ENCODE data around the gene DCTPP1.

DNA sequence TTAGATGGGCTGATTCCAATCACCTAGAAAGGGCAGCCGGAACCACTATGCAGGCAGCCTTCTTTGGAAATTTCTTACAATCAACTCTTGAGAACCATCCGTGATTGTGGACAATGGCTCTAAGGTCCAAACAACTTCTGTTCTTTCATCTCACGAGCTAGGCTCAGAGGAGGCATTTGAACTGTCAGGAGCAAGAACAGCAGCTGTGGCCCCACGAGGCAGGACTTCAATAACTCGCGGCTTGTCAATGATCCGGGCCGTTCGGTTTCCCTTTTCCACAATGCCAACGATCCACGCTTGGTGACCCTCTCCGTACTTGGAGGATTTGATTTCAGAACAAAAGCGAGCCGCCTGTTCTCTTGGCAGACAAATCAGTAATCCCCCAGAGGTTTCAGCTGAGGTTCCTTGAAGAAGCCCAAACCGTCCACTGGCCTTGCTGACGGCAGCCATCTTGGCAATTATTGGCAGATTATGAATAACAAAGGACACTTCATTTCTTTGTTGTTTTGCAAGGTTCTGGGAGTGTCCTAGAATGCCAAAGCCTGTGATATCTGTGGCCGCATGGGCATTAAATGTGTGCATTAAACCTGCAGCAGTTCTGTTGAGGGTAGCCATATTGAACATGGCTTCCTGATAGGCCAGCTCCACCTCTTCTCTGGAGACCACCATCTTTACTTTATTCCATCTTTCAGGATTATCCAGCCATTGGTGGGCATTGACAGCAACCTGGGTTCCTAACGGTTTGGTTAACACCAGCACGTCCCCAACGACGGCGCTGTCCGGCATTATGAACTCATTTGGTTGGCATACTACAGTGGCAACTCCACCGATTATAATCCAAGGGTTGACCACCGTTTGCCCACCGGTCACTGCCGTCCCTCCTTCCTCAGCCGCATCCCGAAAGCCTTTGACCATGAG, 14.7 kb upstream of the DCTPP1 start:
- TF ChIP-seq, protein P1, sequence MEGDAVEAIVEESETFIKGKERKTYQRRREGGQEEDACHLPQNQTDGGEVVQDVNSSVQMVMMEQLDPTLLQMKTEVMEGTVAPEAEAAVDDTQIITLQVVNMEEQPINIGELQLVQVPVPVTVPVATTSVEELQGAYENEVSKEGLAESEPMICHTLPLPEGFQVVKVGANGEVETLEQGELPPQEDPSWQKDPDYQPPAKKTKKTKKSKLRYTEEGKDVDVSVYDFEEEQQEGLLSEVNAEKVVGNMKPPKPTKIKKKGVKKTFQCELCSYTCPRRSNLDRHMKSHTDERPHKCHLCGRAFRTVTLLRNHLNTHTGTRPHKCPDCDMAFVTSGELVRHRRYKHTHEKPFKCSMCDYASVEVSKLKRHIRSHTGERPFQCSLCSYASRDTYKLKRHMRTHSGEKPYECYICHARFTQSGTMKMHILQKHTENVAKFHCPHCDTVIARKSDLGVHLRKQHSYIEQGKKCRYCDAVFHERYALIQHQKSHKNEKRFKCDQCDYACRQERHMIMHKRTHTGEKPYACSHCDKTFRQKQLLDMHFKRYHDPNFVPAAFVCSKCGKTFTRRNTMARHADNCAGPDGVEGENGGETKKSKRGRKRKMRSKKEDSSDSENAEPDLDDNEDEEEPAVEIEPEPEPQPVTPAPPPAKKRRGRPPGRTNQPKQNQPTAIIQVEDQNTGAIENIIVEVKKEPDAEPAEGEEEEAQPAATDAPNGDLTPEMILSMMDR (conservative IDR thresholded peaks at IDR 0.05; ENCODE audit: low read length) = no peak
- no peak for TF ChIP-seq EZH2phosphoT487 (IDR thresholded peaks at IDR 0.05; ENCODE audit: borderline replicate concordance)
